Neural cell (in vitro differentiated cells): Measurements from ENCODE around the gene SURF1. TPM values are rescaled to one million over a fixed set of nuclear protein-coding genes. Genes with fewer than 3 reads are reported as not detected.

Source experiments
- H2AFZ ChIP-seq: fragments of 200-600, 300-800 bp; sonication (generic), shearing (Covaris generic); 2 replicates; pipeline ENCODE4 v1.6.0; 2014; ENCODE audit warnings: low read depth, mild to moderate bottlenecking, antibody characterized with exemption, low read length, moderate library complexity
- H3F3A ChIP-seq: fragments of 200-600 bp; shearing (Covaris generic); 2 replicates; pipeline ENCODE4 v1.6.1; 2016; ENCODE audit warnings: mild to moderate bottlenecking, moderate library complexity, mixed read lengths, antibody characterized with exemption, low read length; ENCODE audit not compliant: insufficient read depth, poor library complexity, severe bottlenecking
- H3K27ac ChIP-seq: fragments of 200-600, 300-800 bp; sonication (generic), shearing (Covaris generic); 2 replicates; pipeline ENCODE4 v1.5.1; 2014; ENCODE audit warnings: mild to moderate bottlenecking, low read length, moderate library complexity
- H3K27me3 ChIP-seq: fragments of 300-800, 200-600 bp; sonication (generic), shearing (Covaris generic); 2 replicates; pipeline ENCODE4 v1.6.0; 2014; ENCODE audit warnings: mild to moderate bottlenecking, low read depth, low read length, moderate library complexity; ENCODE audit not compliant: insufficient read depth
- H3K36me3 ChIP-seq: fragments of 300-800, 200-600 bp; sonication (generic), shearing (Covaris generic); 2 replicates; pipeline ENCODE4 v1.5.1; 2014; ENCODE audit warnings: mild to moderate bottlenecking, antibody characterized with exemption, low read length, moderate library complexity; ENCODE audit not compliant: insufficient read depth
- H3K4me2 ChIP-seq: fragments of 300-800, 200-600 bp; sonication (generic), shearing (Covaris generic); 2 replicates; pipeline ENCODE4 v1.6.0; 2014; ENCODE audit warnings: mild to moderate bottlenecking, low read length
- H3K4me3 ChIP-seq: fragments of 300-800, 200-600 bp; sonication (generic), shearing (Covaris generic); 2 replicates; pipeline ENCODE4 v1.5.1; 2014; ENCODE audit warnings: mild to moderate bottlenecking, low read length, moderate library complexity
- H3K79me2 ChIP-seq: fragments of 200-600 bp; shearing (Covaris generic); replicated peaks from 2 replicates; pipeline ENCODE4 v1.6.0; 2014; ENCODE audit warnings: mild to moderate bottlenecking, low read length, moderate library complexity; ENCODE audit not compliant: insufficient read depth
- H3K9ac ChIP-seq: fragments of 300-800, 200-600 bp; sonication (generic), shearing (Covaris generic); 2 replicates; pipeline ENCODE4 v1.6.1; 2016; ENCODE audit warnings: mild to moderate bottlenecking, low read length, mixed read lengths
- H3K9me2 ChIP-seq: fragments of 200-600 bp; shearing (Covaris generic); 2 replicates; pipeline ENCODE4 v1.6.1; 2016; ENCODE audit warnings: mild to moderate bottlenecking, low read length, mixed read lengths; ENCODE audit not compliant: insufficient read depth
- H3K9me3 ChIP-seq: fragments of 200-600, 300-800 bp; sonication (generic), shearing (Covaris generic); 2 replicates; pipeline ENCODE4 v1.6.1; 2016; ENCODE audit warnings: mild to moderate bottlenecking, mixed run types, low read length, moderate library complexity, mixed read lengths
- H4K20me1 ChIP-seq: fragments of 200-600 bp; shearing (Covaris generic); 2 replicates; pipeline ENCODE4 v1.6.1; 2016; ENCODE audit warnings: mild to moderate bottlenecking, mixed run types; ENCODE audit not compliant: insufficient read depth
- EP300 ChIP-seq: fragments of 450-650 bp; conservative IDR thresholded peaks from 2 replicates; pipeline ENCODE4 v1.6.1; 2014; ENCODE audit warnings: antibody characterized with exemption, mild to moderate bottlenecking, moderate library complexity; ENCODE audit not compliant: poor library complexity, severe bottlenecking
- EZH2 ChIP-seq: fragments of 200-600, 300-800 bp; shearing (Covaris generic), sonication (generic); IDR thresholded peaks from 2 replicates; pipeline ENCODE4 v1.6.1; 2014; ENCODE audit warnings: antibody characterized with exemption, low read length, borderline replicate concordance, mild to moderate bottlenecking; ENCODE audit not compliant: insufficient read depth, poor library complexity, severe bottlenecking
- MXI1 ChIP-seq: fragments of 450-650 bp; conservative IDR thresholded peaks from 2 replicates; pipeline ENCODE4 v1.6.1; 2014; ENCODE audit warnings: antibody characterized with exemption, mild to moderate bottlenecking; ENCODE audit not compliant: poor library complexity, severe bottlenecking
- POLR2AphosphoS5 ChIP-seq: IDR thresholded peaks from 2 replicates; pipeline ENCODE4 v1.6.1; 2012
- RAD21 ChIP-seq: fragments of 450-650 bp; conservative IDR thresholded peaks from 2 replicates; pipeline ENCODE4 v1.6.1; 2014; ENCODE audit warnings: antibody characterized with exemption, mild to moderate bottlenecking, moderate library complexity
- SMC3 ChIP-seq: fragments of 450-650 bp; conservative IDR thresholded peaks from 2 replicates; pipeline ENCODE4 v1.6.1; 2014; ENCODE audit warnings: antibody characterized with exemption, mild to moderate bottlenecking, moderate library complexity; ENCODE audit not compliant: poor library complexity
- TAF1 ChIP-seq: IDR thresholded peaks from 2 replicates; pipeline ENCODE4 v1.6.1; 2012; ENCODE audit warnings: low read depth
- polyA plus RNA-seq: library from polyadenylated mRNA; depleted of rRNA; stranded (reverse); fragments of >200 nt; gene quantifications from 2 replicates; pipeline ENCODE4 v1.2.3, GENCODE V29; 2014
- TF ChIP-seq, protein P1 (sequence below): IDR thresholded peaks from 2 replicates; pipeline ENCODE4 v1.6.1; 2012; ENCODE audit warnings: borderline replicate concordance
- TF ChIP-seq, protein P2 (sequence below): fragments of 450-650 bp; IDR thresholded peaks from 2 replicates; pipeline ENCODE4 v1.5.1; 2014; ENCODE audit warnings: antibody characterized with exemption, mild to moderate bottlenecking, moderate library complexity; ENCODE audit not compliant: poor library complexity, severe bottlenecking

SURF1 gene
- polyA plus RNA-seq, 1 donor from 2014 or later = 32.3 TPM

- peak overlapping the region; percentile 38 for H3K4me3 ChIP-seq
- H3K9me2 ChIP-seq = no peaks in the 10 kb centered on the region
- TF ChIP-seq POLR2AphosphoS5 (peak; percentile 60), EZH2 (no peak), EP300 (peak; percentile 63), SMC3 (no peak), MXI1 (peak; percentile 18)
- no peaks in the 10 kb centered on the region for H3F3A ChIP-seq
- no peak overlapping the region for H3K4me2 ChIP-seq
- H2AFZ ChIP-seq = no peak overlapping the region
- H3K27me3 ChIP-seq = no peaks in the 10 kb centered on the region
- no peaks in the 10 kb centered on the region for H4K20me1 ChIP-seq
- H3K9me3 ChIP-seq = no peaks in the 10 kb centered on the region
- peak overlapping the region; percentile 16 for H3K9ac ChIP-seq
- H3K27ac ChIP-seq = no peak overlapping the region
- H3K36me3 ChIP-seq = no peaks in the 10 kb centered on the region
- peaks cover 33% of the 10 kb centered on the region for H3K79me2 ChIP-seq
Observed at GRCh38 chr9:133368249-133368881, 12.1 kb upstream of the SURF1 start.

- Histone ChIP-seq H3K9me2 (no peaks in the 10 kb centered on the region), H3K4me3 (peak overlapping the region; percentile 38), H4K20me1 (no peaks in the 10 kb centered on the region), H3K9ac (no peak overlapping the region), H3K27me3 (no peaks in the 10 kb centered on the region), H3K4me2 (no peak overlapping the region), H3K27ac (no peak overlapping the region), H2AFZ (no peak overlapping the region), H3K79me2 (peaks cover 28% of the 10 kb centered on the region), H3K36me3 (no peaks in the 10 kb centered on the region), H3K9me3 (no peaks in the 10 kb centered on the region), H3F3A (no peaks in the 10 kb centered on the region)
- TF ChIP-seq, protein P1, sequence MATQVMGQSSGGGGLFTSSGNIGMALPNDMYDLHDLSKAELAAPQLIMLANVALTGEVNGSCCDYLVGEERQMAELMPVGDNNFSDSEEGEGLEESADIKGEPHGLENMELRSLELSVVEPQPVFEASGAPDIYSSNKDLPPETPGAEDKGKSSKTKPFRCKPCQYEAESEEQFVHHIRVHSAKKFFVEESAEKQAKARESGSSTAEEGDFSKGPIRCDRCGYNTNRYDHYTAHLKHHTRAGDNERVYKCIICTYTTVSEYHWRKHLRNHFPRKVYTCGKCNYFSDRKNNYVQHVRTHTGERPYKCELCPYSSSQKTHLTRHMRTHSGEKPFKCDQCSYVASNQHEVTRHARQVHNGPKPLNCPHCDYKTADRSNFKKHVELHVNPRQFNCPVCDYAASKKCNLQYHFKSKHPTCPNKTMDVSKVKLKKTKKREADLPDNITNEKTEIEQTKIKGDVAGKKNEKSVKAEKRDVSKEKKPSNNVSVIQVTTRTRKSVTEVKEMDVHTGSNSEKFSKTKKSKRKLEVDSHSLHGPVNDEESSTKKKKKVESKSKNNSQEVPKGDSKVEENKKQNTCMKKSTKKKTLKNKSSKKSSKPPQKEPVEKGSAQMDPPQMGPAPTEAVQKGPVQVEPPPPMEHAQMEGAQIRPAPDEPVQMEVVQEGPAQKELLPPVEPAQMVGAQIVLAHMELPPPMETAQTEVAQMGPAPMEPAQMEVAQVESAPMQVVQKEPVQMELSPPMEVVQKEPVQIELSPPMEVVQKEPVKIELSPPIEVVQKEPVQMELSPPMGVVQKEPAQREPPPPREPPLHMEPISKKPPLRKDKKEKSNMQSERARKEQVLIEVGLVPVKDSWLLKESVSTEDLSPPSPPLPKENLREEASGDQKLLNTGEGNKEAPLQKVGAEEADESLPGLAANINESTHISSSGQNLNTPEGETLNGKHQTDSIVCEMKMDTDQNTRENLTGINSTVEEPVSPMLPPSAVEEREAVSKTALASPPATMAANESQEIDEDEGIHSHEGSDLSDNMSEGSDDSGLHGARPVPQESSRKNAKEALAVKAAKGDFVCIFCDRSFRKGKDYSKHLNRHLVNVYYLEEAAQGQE = no peak
- TF ChIP-seq MXI1 (no peak), EZH2 (no peak), POLR2AphosphoS5 (no peak), RAD21 (no peak), EP300 (no peak), TAF1 (no peak), SMC3 (no peak)
- TF ChIP-seq, protein P2, sequence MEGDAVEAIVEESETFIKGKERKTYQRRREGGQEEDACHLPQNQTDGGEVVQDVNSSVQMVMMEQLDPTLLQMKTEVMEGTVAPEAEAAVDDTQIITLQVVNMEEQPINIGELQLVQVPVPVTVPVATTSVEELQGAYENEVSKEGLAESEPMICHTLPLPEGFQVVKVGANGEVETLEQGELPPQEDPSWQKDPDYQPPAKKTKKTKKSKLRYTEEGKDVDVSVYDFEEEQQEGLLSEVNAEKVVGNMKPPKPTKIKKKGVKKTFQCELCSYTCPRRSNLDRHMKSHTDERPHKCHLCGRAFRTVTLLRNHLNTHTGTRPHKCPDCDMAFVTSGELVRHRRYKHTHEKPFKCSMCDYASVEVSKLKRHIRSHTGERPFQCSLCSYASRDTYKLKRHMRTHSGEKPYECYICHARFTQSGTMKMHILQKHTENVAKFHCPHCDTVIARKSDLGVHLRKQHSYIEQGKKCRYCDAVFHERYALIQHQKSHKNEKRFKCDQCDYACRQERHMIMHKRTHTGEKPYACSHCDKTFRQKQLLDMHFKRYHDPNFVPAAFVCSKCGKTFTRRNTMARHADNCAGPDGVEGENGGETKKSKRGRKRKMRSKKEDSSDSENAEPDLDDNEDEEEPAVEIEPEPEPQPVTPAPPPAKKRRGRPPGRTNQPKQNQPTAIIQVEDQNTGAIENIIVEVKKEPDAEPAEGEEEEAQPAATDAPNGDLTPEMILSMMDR = no peak
Observed at GRCh38 chr9:133367778-133368177, 11.5 kb upstream of the SURF1 start.
